Measurements from ENCODE around the gene METTL8.
"Not testable (repeated sequence)": the region's sequence is repeated elsewhere in the genome, so short reads cannot be mapped to it uniquely, and the experiment has no call there.

DNA sequence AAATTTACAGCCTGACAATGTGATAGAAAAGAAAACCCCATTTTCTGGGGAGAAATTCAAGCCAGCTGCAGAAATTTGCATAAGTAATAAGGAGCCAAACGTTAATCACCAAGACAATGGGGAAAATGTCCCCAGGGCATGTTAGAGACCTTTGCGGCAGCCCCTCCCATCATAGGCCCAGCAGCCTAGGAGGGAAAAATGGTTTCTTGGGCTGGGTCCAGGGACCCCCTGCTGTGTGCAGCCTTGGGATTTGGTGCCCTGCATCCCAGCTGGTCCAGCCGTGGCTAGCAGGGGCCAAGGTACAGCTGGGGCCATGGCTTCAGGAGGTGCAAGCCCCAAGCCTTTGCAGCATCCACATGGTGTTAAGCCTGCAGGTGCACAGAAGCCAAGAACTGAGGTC lies 121.6 kb downstream of the METTL8 start:
- TF ChIP-seq, protein P1, sequence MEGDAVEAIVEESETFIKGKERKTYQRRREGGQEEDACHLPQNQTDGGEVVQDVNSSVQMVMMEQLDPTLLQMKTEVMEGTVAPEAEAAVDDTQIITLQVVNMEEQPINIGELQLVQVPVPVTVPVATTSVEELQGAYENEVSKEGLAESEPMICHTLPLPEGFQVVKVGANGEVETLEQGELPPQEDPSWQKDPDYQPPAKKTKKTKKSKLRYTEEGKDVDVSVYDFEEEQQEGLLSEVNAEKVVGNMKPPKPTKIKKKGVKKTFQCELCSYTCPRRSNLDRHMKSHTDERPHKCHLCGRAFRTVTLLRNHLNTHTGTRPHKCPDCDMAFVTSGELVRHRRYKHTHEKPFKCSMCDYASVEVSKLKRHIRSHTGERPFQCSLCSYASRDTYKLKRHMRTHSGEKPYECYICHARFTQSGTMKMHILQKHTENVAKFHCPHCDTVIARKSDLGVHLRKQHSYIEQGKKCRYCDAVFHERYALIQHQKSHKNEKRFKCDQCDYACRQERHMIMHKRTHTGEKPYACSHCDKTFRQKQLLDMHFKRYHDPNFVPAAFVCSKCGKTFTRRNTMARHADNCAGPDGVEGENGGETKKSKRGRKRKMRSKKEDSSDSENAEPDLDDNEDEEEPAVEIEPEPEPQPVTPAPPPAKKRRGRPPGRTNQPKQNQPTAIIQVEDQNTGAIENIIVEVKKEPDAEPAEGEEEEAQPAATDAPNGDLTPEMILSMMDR (IDR thresholded peaks at IDR 0.05) = not testable (repeated sequence)
- not testable (repeated sequence) for TF ChIP-seq POLR2A (IDR thresholded peaks at IDR 0.05)

Measured in thyroid gland (tissue), 4 donors.